NB4 (cell line): ENCODE data around the gene SORT1.

ENCODE experiments used
- MYC ChIP-seq: IDR thresholded peaks from 2 replicates; pipeline ENCODE4 v1.6.1; 2011; ENCODE audit warnings: low read depth, low read length
- POLR2A ChIP-seq: IDR thresholded peaks from 2 replicates; pipeline ENCODE4 v1.6.1; 2011; ENCODE audit warnings: mild to moderate bottlenecking; ENCODE audit not compliant: insufficient read length; ENCODE audit errors: extremely low read depth
- TF ChIP-seq, protein P1 (sequence below): IDR thresholded peaks from one replicate; pipeline ENCODE4 v1.5.1; 2012; ENCODE audit warnings: low read depth, low read length
- TF ChIP-seq, protein P2 (sequence below): IDR thresholded peaks from 2 replicates; pipeline ENCODE4 v1.6.1; 2011; ENCODE audit warnings: low read depth, low read length

- TF ChIP-seq, protein P1, sequence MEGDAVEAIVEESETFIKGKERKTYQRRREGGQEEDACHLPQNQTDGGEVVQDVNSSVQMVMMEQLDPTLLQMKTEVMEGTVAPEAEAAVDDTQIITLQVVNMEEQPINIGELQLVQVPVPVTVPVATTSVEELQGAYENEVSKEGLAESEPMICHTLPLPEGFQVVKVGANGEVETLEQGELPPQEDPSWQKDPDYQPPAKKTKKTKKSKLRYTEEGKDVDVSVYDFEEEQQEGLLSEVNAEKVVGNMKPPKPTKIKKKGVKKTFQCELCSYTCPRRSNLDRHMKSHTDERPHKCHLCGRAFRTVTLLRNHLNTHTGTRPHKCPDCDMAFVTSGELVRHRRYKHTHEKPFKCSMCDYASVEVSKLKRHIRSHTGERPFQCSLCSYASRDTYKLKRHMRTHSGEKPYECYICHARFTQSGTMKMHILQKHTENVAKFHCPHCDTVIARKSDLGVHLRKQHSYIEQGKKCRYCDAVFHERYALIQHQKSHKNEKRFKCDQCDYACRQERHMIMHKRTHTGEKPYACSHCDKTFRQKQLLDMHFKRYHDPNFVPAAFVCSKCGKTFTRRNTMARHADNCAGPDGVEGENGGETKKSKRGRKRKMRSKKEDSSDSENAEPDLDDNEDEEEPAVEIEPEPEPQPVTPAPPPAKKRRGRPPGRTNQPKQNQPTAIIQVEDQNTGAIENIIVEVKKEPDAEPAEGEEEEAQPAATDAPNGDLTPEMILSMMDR, result no peak
- TF ChIP-seq, protein P2, sequence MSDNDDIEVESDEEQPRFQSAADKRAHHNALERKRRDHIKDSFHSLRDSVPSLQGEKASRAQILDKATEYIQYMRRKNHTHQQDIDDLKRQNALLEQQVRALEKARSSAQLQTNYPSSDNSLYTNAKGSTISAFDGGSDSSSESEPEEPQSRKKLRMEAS, result no peak
- no peak for TF ChIP-seq POLR2A
- TF ChIP-seq MYC, result no peak
Measured at GRCh38 chr1:109361069-109361468, 36.6 kb downstream of the SORT1 start.
